CD4-positive, alpha-beta T cell treated with Interleukin-4 for 4 hours (primary cell): Measurements from ENCODE around the gene ICE2.
"Not testable (repeated sequence)": the region's sequence is repeated elsewhere in the genome, so short reads cannot be mapped to it uniquely, and the experiment has no call there.

Experiments
- DNase-seq: peaks from one replicate; pipeline ENCODE4 v3.0.0-alpha.2; 2020

Gene ICE2

GRCh38 chr15:60405399-60405798 is 73.5 kb downstream of the ICE2 start:
- no peak for DNase-seq

- not testable (repeated sequence) for DNase-seq
Observed at GRCh38 chr15:60404351-60404750, 74.6 kb downstream of the ICE2 start.

- DNase-seq, result no peak
Observed at GRCh38 chr15:60400944-60401343, 78.0 kb downstream of the ICE2 start.

GRCh38 chr15:60399931-60400330 is 79.0 kb downstream of the ICE2 start:
- no peak for DNase-seq

- DNase-seq, result no peak
Observed at GRCh38 chr15:60399246-60399915, 79.6 kb downstream of the ICE2 start.

- DNase-seq, result peak; percentile 93
Observed at GRCh38 chr15:60397772-60398445, 81.0 kb downstream of the ICE2 start, which contains the start of gene ANXA2. ANXA2 (minus strand) TSS chr15:60397986; CDS start chr15:60386075, 11,911 bp downstream.

GRCh38 chr15:60396958-60397771 is 81.8 kb downstream of the ICE2 start:
- DNase-seq, result peak; percentile 74

GRCh38 chr15:60396560-60396957 is 82.4 kb downstream of the ICE2 start:
- no peak for DNase-seq

GRCh38 chr15:60396100-60396499 is 82.8 kb downstream of the ICE2 start:
- no peak for DNase-seq

GRCh38 chr15:60395276-60396011 is 83.5 kb downstream of the ICE2 start:
- no peak for DNase-seq

- no peak for DNase-seq
Observed at GRCh38 chr15:60394689-60395097, 84.2 kb downstream of the ICE2 start.

- DNase-seq, result no peak
Observed at GRCh38 chr15:60392986-60393790, 85.8 kb downstream of the ICE2 start.

- DNase-seq, result peak; percentile 81
Observed at GRCh38 chr15:60392601-60392985, 86.3 kb downstream of the ICE2 start.

- DNase-seq, result no peak
Observed at GRCh38 chr15:60391722-60392315, 87.1 kb downstream of the ICE2 start.

- peak; percentile 29 for DNase-seq
Observed at GRCh38 chr15:60390871-60391501, 88.0 kb downstream of the ICE2 start.

GRCh38 chr15:60390231-60390630 is 88.7 kb downstream of the ICE2 start:
- no peak for DNase-seq

- peak; percentile 72 for DNase-seq
Observed at GRCh38 chr15:60389261-60390077, 89.5 kb downstream of the ICE2 start.

GRCh38 chr15:60387321-60387720 is 91.6 kb downstream of the ICE2 start:
- DNase-seq, result no peak

- no peak for DNase-seq
Observed at GRCh38 chr15:60386615-60387014, 92.3 kb downstream of the ICE2 start.
